HEK293 (cell line): Measurements from ENCODE around the gene CDCA4.

Experiments used
- CTCF ChIA-PET: fragments of 350-600 bp; formaldehyde crosslinking; extraction: SDS; loops from one replicate; lab custom pipeline; 2021; ENCODE audit warnings: antibody characterized with exemption; lab: Yijun Ruan, JAX
- POLR2A ChIA-PET: fragments of 300-600 bp; formaldehyde crosslinking; extraction: SDS; loops from one replicate; lab custom pipeline; 2020; ENCODE audit warnings: antibody characterized with exemption, inconsistent platforms; lab: Yijun Ruan, JAX
- H3K27ac ChIP-seq: fragments of 200-500 bp; sonication (Bioruptor generic); 2 replicates; pipeline ENCODE4 v1.5.1; 2014; ENCODE audit warnings: low read depth, low read length, control low read depth, inconsistent platforms; ENCODE audit errors: extremely low read depth
- H3K36me3 ChIP-seq, 2 experiments: fragments of 200-500 bp in 1 of 2; sonication (Bioruptor generic) in 1 of 2; 1 replicate in 1 of 2; 2 replicates in 1 of 2; pipeline ENCODE4 v1.5.1; 2014 to 2017; ENCODE audit warnings: inconsistent platforms in 2 of 2, low read length in 2 of 2; ENCODE audit not compliant: control insufficient read depth in 2 of 2, insufficient read depth in 1 of 2
- H3K4me1 ChIP-seq: fragments of 200-500 bp; sonication (Bioruptor generic); 2 replicates; pipeline ENCODE4 v1.5.1; 2014; ENCODE audit warnings: mild to moderate bottlenecking, low read length, inconsistent platforms; ENCODE audit not compliant: control insufficient read depth, insufficient read depth
- H3K4me3 ChIP-seq: 2 replicates; pipeline ENCODE4 v1.5.1; 2011; ENCODE audit warnings: low read depth, mild to moderate bottlenecking, control low read depth, low read length, moderate library complexity
- H3K9me3 ChIP-seq: fragments of 200-500 bp; sonication (Bioruptor generic); 2 replicates; pipeline ENCODE4 v1.5.1; 2014; ENCODE audit warnings: low read depth, low read length, inconsistent platforms; ENCODE audit not compliant: control insufficient read depth, insufficient read depth
- HIC1 ChIP-seq: fragments of 450-650 bp; formaldehyde crosslinking; IDR thresholded peaks from 2 replicates; pipeline ENCODE4 v1.5.1; 2016; ENCODE audit warnings: missing biosample characterization, missing genetic modification characterization
- KLF16 ChIP-seq: fragments of 450-650 bp; formaldehyde crosslinking; IDR thresholded peaks from 2 replicates; pipeline ENCODE4 v1.5.1; 2017; ENCODE audit warnings: missing biosample characterization, missing genetic modification characterization
- MEIS1 ChIP-seq: sonication (generic); formaldehyde crosslinking; IDR thresholded peaks from 2 replicates; pipeline ENCODE4 v1.8.1; 2022; ENCODE audit warnings: missing genetic modification reagents, mild to moderate bottlenecking, borderline replicate concordance
- RBAK ChIP-seq: fragments of 450-650 bp; formaldehyde crosslinking; IDR thresholded peaks from 2 replicates; pipeline ENCODE4 v1.5.1; 2016; ENCODE audit warnings: missing biosample characterization, missing genetic modification characterization
- YY2 ChIP-seq: fragments of 450-650 bp; formaldehyde crosslinking; IDR thresholded peaks from 2 replicates; pipeline ENCODE4 v1.5.1; 2016; ENCODE audit warnings: missing biosample characterization, missing genetic modification characterization
- ZBTB10 ChIP-seq: fragments of 450-650 bp; formaldehyde crosslinking; IDR thresholded peaks from 2 replicates; pipeline ENCODE4 v1.5.1; 2016; ENCODE audit warnings: missing biosample characterization, missing genetic modification characterization
- ZNF174 ChIP-seq: fragments of 450-650 bp; formaldehyde crosslinking; IDR thresholded peaks from 2 replicates; pipeline ENCODE4 v1.5.0; 2017; ENCODE audit warnings: missing biosample characterization, mild to moderate bottlenecking, missing genetic modification characterization
- ZNF311 ChIP-seq: fragments of 450-650 bp; formaldehyde crosslinking; IDR thresholded peaks from 2 replicates; pipeline ENCODE4 v1.5.1; 2017; ENCODE audit warnings: missing biosample characterization, missing genetic modification characterization, borderline replicate concordance
- ZNF398 ChIP-seq: fragments of 450-650 bp; formaldehyde crosslinking; IDR thresholded peaks from 2 replicates; pipeline ENCODE4 v1.5.1; 2017; ENCODE audit warnings: missing biosample characterization, missing genetic modification characterization
- ZNF530 ChIP-seq: fragments of 450-650 bp; formaldehyde crosslinking; IDR thresholded peaks from 2 replicates; pipeline ENCODE4 v1.5.1; 2016; ENCODE audit warnings: low read depth, missing biosample characterization, missing genetic modification characterization
- ZNF664 ChIP-seq: fragments of 450-650 bp; formaldehyde crosslinking; IDR thresholded peaks from 2 replicates; pipeline ENCODE4 v1.5.1; 2016; ENCODE audit warnings: missing biosample characterization, missing genetic modification characterization
- ZNF677 ChIP-seq: fragments of 450-650 bp; IDR thresholded peaks from 2 replicates; pipeline ENCODE4 v1.5.0; 2018; ENCODE audit warnings: missing biosample characterization, mild to moderate bottlenecking, missing genetic modification characterization, moderate library complexity
- TF ChIP-seq, protein P1 (sequence below): fragments of 450-650 bp; formaldehyde crosslinking; IDR thresholded peaks from 2 replicates; pipeline ENCODE4 v1.5.1; 2016; ENCODE audit warnings: missing biosample characterization, missing genetic modification characterization
- TF ChIP-seq, protein P2 (sequence below): fragments of 450-650 bp; formaldehyde crosslinking; IDR thresholded peaks from 2 replicates; pipeline ENCODE4 v1.5.1; 2016; ENCODE audit warnings: missing biosample characterization, missing genetic modification characterization

The CDCA4 gene

DNA sequence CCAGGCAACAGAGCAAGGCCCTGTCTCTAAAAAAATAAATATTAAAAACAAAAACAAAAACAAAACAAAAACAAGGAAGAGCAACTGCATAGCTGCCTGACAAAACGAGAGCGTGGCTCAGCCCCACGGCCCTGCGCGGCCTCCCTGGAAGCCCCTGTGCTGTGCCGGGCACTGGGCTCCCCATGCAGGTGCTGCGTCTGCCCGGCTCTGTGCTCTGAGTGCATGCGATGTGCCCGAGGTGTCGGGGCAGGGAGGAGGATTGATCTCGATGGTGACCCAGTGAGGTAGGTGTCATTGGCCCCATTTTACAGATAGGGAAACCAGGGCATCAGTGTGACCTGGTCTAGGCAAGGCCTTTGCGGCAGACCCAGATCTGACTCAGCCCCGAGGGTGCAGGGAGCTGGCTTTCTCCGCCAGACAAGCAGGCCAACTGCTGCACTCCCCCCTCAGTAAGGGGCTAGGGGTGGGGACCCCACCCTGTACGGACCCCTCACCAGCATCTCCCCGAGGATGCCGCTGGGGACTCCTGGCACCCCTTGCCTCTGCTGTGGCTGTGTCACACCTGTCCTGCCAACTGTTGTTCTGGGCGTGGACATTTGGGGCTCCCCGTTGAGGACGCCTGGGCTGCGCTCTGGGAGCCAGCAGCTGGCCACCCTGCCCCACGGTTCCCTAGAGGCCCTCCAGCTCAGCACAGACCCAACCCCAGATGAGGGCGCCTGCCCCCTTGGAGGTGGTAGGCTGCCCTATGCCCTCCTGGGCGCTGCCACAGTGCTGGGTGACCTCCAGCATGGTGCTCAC, 29.1 kb upstream of the CDCA4 start:
- Histone ChIP-seq H3K9me3 (no peaks in the 10 kb centered on the region), H3K4me1 (peaks cover 2% of the 10 kb centered on the region; the same call in 1 of the 2 replicates), H3K36me3 (no peaks in the 10 kb centered on the region), H3K27ac (no peak overlapping the region; the same call in 1 of the 2 replicates), H3K4me3 (no peak overlapping the region)
- TF ChIP-seq ZBTB10 (tag by site-specific recombination) (no peak), HIC1 (tag by site-specific recombination) (no peak), ZNF174 (tag by site-specific recombination) (no peak), ZNF311 (no peak), YY2 (tag by site-specific recombination) (no peak), ZNF677 (tag by site-specific recombination) (no peak), MEIS1 (CRISPR knock-in tag) (no peak), RBAK (tag by site-specific recombination) (no peak), ZNF664 (no peak), ZNF530 (tag by site-specific recombination) (no peak), KLF16 (tag by site-specific recombination) (no peak), ZNF398 (tag by site-specific recombination) (no peak)
- TF ChIP-seq, protein P1, sequence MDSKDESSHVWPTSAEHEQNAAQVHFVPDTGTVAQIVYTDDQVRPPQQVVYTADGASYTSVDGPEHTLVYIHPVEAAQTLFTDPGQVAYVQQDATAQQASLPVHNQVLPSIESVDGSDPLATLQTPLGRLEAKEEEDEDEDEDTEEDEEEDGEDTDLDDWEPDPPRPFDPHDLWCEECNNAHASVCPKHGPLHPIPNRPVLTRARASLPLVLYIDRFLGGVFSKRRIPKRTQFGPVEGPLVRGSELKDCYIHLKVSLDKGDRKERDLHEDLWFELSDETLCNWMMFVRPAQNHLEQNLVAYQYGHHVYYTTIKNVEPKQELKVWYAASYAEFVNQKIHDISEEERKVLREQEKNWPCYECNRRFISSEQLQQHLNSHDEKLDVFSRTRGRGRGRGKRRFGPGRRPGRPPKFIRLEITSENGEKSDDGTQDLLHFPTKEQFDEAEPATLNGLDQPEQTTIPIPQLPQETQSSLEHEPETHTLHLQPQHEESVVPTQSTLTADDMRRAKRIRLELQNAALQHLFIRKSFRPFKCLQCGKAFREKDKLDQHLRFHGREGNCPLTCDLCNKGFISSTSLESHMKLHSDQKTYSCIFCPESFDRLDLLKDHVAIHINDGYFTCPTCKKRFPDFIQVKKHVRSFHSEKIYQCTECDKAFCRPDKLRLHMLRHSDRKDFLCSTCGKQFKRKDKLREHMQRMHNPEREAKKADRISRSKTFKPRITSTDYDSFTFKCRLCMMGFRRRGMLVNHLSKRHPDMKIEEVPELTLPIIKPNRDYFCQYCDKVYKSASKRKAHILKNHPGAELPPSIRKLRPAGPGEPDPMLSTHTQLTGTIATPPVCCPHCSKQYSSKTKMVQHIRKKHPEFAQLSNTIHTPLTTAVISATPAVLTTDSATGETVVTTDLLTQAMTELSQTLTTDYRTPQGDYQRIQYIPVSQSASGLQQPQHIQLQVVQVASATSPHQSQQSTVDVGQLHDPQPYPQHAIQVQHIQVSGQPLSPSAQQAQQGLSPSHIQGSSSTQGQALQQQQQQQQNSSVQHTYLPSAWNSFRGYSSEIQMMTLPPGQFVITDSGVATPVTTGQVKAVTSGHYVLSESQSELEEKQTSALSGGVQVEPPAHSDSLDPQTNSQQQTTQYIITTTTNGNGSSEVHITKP (tag by site-specific recombination): no peak
- TF ChIP-seq, protein P2, sequence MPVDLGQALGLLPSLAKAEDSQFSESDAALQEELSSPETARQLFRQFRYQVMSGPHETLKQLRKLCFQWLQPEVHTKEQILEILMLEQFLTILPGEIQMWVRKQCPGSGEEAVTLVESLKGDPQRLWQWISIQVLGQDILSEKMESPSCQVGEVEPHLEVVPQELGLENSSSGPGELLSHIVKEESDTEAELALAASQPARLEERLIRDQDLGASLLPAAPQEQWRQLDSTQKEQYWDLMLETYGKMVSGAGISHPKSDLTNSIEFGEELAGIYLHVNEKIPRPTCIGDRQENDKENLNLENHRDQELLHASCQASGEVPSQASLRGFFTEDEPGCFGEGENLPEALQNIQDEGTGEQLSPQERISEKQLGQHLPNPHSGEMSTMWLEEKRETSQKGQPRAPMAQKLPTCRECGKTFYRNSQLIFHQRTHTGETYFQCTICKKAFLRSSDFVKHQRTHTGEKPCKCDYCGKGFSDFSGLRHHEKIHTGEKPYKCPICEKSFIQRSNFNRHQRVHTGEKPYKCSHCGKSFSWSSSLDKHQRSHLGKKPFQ (tag by site-specific recombination): no peak
- POLR2A ChIA-PET: no interaction called here
- CTCF ChIA-PET: interaction anchor here (0.7 to 0.9 kb wide), 2 partner anchors 74 to 456 kb away, joined by 3 to 4 read pairs; no protein-coding TSS in a partner anchor
